ENCODE measurements around the gene RUNX1. TPM values are rescaled to one million over a fixed set of nuclear protein-coding genes. Genes with fewer than 3 reads are reported as not detected.

Gene RUNX1
- total RNA-seq, 2 donors from 2014 or later: 23.0 to 25.8 TPM

DNA sequence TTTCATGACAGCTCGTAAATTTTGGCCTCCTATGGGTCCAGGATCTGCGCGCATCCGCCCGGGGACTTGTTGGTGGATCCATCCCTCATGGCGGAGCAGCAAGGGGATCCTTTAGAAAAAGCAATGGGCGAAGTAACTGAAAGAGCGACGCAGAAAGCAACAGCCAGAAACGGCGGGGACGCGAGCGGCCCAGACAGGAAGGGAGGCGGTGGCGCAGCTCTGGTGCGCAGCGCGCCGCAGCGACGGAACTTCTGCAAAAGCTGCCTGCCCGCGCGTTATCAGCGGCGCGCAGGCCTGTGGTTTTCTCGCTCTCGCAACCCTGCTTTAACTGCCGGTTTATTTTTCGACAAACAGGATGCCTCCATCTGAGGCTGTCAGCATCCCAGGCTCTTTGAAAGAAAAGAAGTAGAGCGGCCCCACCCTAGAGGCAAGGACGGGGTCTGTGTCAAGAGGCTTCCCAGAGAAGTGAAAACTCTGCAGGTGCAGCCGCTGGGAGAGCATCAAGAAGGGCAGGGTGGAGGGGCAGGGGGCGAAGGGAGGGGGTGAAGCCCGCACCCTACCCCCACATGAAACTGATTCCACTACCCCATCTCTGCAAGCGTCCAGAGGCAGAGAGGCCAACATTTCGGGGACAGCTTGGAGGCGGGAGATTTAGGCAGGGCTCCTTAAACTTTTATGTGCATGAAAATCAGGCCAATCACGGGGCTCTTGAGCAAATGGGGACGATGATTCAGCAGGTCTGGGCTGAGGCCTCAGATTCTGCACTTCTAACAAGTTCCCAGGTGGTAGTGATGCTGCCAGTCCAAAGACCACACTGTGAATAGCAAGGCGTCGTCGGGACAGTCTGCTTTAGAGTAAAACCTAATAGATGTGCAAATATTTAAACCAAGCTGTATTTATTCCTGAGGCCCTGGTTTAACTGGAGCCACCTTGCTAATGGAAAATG lies 22.2 kb downstream of the RUNX1 start:
- no peaks in the 10 kb centered on the region for H3K36me3 ChIP-seq
- no peaks in the 10 kb centered on the region for H3K4me1 ChIP-seq (replicated peaks)
- DNase-seq (ENCODE audit: low spot score): no peak
- TF ChIP-seq POLR2AphosphoS5 (IDR thresholded peaks at IDR 0.05) (no peak), POLR2A (IDR thresholded peaks at IDR 0.05) (no peak)
- TF ChIP-seq, protein P1, sequence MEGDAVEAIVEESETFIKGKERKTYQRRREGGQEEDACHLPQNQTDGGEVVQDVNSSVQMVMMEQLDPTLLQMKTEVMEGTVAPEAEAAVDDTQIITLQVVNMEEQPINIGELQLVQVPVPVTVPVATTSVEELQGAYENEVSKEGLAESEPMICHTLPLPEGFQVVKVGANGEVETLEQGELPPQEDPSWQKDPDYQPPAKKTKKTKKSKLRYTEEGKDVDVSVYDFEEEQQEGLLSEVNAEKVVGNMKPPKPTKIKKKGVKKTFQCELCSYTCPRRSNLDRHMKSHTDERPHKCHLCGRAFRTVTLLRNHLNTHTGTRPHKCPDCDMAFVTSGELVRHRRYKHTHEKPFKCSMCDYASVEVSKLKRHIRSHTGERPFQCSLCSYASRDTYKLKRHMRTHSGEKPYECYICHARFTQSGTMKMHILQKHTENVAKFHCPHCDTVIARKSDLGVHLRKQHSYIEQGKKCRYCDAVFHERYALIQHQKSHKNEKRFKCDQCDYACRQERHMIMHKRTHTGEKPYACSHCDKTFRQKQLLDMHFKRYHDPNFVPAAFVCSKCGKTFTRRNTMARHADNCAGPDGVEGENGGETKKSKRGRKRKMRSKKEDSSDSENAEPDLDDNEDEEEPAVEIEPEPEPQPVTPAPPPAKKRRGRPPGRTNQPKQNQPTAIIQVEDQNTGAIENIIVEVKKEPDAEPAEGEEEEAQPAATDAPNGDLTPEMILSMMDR (IDR thresholded peaks at IDR 0.05): no peak
- H3K27me3 ChIP-seq (replicated peaks; ENCODE audit: insufficient read depth): no peaks in the 10 kb centered on the region
- H3K4me3 ChIP-seq: no peak overlapping the region
- intact Hi-C loops (cut with DNase I): no loop called here
- no peaks in the 10 kb centered on the region for H3K9me3 ChIP-seq
- peak overlapping the region in 1 of 2 donors; percentile 4 for H3K27ac ChIP-seq
- 14% methylated on average over 42 of the region's 45 CpGs for WGBS

DNA sequence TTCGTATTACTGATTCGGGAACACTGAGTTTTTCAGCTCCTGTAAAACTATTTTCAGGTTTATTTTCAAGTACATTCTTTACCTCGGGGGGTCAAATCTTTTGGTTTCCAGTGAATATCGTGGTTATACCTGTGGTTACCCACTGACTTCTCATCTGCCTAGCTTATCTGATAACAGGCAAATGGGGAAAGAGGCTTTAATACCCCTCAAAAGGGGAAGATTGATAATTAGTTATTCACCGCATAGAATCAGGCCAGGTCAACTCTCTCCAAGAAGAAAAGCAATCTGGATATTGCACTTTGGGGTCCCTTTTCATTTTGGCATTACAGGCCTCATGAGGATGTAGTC lies 23.0 kb downstream of the RUNX1 start:
- H3K27ac ChIP-seq: peak overlapping the region in 1 of 2 donors; percentile 4
- H3K27me3 ChIP-seq (replicated peaks; ENCODE audit: insufficient read depth): no peaks in the 10 kb centered on the region
- no peaks in the 10 kb centered on the region for H3K36me3 ChIP-seq
- intact Hi-C loops (cut with DNase I): no loop called here
- H3K9me3 ChIP-seq: no peaks in the 10 kb centered on the region
- TF ChIP-seq, protein P1 (IDR thresholded peaks at IDR 0.05): no peak
- TF ChIP-seq POLR2A (IDR thresholded peaks at IDR 0.05): no peak
- no peak for TF ChIP-seq POLR2AphosphoS5 (IDR thresholded peaks at IDR 0.05)
- no peak for DNase-seq (ENCODE audit: low spot score)
- H3K4me1 ChIP-seq (replicated peaks): no peaks in the 10 kb centered on the region
- WGBS: 86% methylated on average over 5 of the region's 5 CpGs
- H3K4me3 ChIP-seq: no peak overlapping the region

DNA sequence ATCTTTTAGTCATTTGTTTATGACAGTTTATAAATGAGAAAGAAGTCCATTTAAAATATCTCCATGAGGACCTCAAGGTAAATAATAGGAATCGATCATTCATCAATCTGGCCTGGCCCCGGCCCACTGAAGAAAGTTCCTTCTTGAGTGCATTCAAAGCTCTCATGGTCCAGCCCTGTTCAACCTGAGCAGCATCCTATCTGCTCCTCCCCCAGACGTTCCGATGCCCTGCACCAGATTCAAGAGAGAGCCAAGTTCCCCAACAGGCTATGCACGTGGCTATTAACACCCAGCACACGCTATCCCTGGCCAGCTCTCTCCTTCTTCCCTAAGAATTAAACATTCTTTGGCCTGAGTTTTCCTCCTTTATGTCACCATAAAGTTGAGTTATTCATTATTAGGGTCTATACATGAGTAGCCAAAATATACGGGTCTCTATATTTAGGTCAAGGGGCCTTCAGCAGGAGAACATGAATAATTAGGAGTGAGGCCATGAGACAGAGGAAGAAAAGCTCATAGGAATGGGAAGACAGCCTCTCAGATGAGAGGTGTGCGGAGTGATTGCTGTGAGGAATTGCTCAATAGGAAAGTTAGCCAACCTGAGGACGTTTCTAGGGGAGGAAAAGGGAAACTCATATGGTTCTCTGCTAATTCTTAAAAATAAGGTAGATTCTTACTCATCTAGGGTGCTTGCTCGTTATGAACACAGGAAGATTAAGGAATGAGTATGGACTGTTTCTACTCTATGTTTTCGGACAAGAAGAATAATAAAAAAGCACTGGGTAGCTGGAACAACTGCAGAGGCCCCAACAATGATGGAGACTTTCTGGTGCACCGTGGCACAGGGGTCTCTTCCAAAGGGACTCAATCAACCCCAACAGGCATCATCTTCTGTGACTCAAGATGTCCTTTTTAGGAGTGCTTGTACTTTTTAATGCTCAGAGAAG lies 23.6 kb downstream of the RUNX1 start:
- intact Hi-C loops (cut with DNase I): no loop called here

GRCh38 chr21:35024513-35024912 lies 24.6 kb downstream of the RUNX1 start:
- intact Hi-C loops (cut with DNase I): no loop called here
- H3K27ac ChIP-seq: no peak overlapping the region
- no peaks in the 10 kb centered on the region for H3K27me3 ChIP-seq (replicated peaks; ENCODE audit: insufficient read depth)
- H3K4me3 ChIP-seq: no peak overlapping the region
- no peaks in the 10 kb centered on the region for H3K9me3 ChIP-seq
- H3K36me3 ChIP-seq: no peaks in the 10 kb centered on the region
- TF ChIP-seq POLR2A (IDR thresholded peaks at IDR 0.05) (no peak), POLR2AphosphoS5 (IDR thresholded peaks at IDR 0.05) (no peak)
- TF ChIP-seq, protein P1 (IDR thresholded peaks at IDR 0.05): no peak
- DNase-seq (ENCODE audit: low spot score): no peak
- H3K4me1 ChIP-seq (replicated peaks): no peaks in the 10 kb centered on the region

More for the DNA sequence above, 23.6 kb downstream of the RUNX1 start:
- Histone ChIP-seq H3K27ac (no peak overlapping the region), H3K27me3 (replicated peaks; ENCODE audit: insufficient read depth) (no peaks in the 10 kb centered on the region), H3K36me3 (no peaks in the 10 kb centered on the region), H3K4me3 (no peak overlapping the region), H3K9me3 (no peaks in the 10 kb centered on the region), H3K4me1 (replicated peaks) (no peaks in the 10 kb centered on the region)
- DNase-seq (ENCODE audit: low spot score): no peak
- TF ChIP-seq POLR2AphosphoS5 (IDR thresholded peaks at IDR 0.05) (no peak), POLR2A (IDR thresholded peaks at IDR 0.05) (no peak)
- TF ChIP-seq, protein P1 (IDR thresholded peaks at IDR 0.05): no peak
- WGBS: 88% methylated on average over 12 of the region's 12 CpGs
